Nephron progenitor cell (in vitro differentiated cells): ENCODE results near the gene LDLRAD4.

ENCODE experiments used
- DNase-seq: peaks from one replicate; pipeline ENCODE4 v3.0.0; 2021
- H3K27ac Mint-ChIP-seq: 2 replicates; pipeline ENCODE4 v1.8.0; 2021; ENCODE audit warnings: mild to moderate bottlenecking, moderate library complexity, mixed read lengths
- H3K27me3 Mint-ChIP-seq: 2 replicates; pipeline ENCODE4 v1.8.0; 2021; ENCODE audit warnings: mild to moderate bottlenecking, low read depth, mixed read lengths; ENCODE audit not compliant: poor library complexity
- H3K36me3 Mint-ChIP-seq: 2 replicates; pipeline ENCODE4 v1.8.0; 2021; ENCODE audit warnings: low read depth, mixed read lengths
- H3K4me1 Mint-ChIP-seq: 2 replicates; pipeline ENCODE4 v1.8.0; 2021; ENCODE audit warnings: mixed read lengths
- H3K4me3 Mint-ChIP-seq: 2 replicates; pipeline ENCODE4 v1.8.0; 2021; ENCODE audit warnings: mild to moderate bottlenecking, moderate library complexity, mixed read lengths
- H3K9me3 Mint-ChIP-seq: 2 replicates; pipeline ENCODE4 v1.8.0; 2021; ENCODE audit warnings: mild to moderate bottlenecking, moderate library complexity, mixed read lengths
- CTCF ChIP-seq: fragments of 200-600 bp; sonication (generic); IDR thresholded peaks from 2 replicates; pipeline ENCODE4 v1.5.0; 2021; ENCODE audit warnings: antibody characterized with exemption

LDLRAD4 gene

GRCh38 chr18:13318731-13319501 is 100.4 kb downstream of the LDLRAD4 start:
- H3K9me3 Mint-ChIP-seq: peaks cover 32% of the 10 kb centered on the region
- H3K36me3 Mint-ChIP-seq: peaks cover 20% of the 10 kb centered on the region
- H3K4me3 Mint-ChIP-seq: no peak overlapping the region
- peaks cover 1% of the 10 kb centered on the region for H3K4me1 Mint-ChIP-seq
- no peak for DNase-seq
- H3K27ac Mint-ChIP-seq: no peak overlapping the region
- peaks cover 4% of the 10 kb centered on the region for H3K27me3 Mint-ChIP-seq
- TF ChIP-seq CTCF: no peak

- Mint-ChIP-seq H3K27me3 (peaks cover 4% of the 10 kb centered on the region), H3K4me3 (no peak overlapping the region), H3K9me3 (peaks cover 26% of the 10 kb centered on the region), H3K36me3 (peaks cover 15% of the 10 kb centered on the region), H3K4me1 (peaks cover 5% of the 10 kb centered on the region), H3K27ac (no peak overlapping the region)
- no peak for TF ChIP-seq CTCF
- DNase-seq: no peak
Observed at GRCh38 chr18:13319629-13320028, 101.1 kb downstream of the LDLRAD4 start.

GRCh38 chr18:13320096-13320495 is 101.5 kb downstream of the LDLRAD4 start:
- Mint-ChIP-seq H3K9me3 (peaks cover 21% of the 10 kb centered on the region), H3K36me3 (peaks cover 13% of the 10 kb centered on the region), H3K27me3 (peaks cover 7% of the 10 kb centered on the region), H3K27ac (no peak overlapping the region), H3K4me1 (peaks cover 9% of the 10 kb centered on the region), H3K4me3 (no peak overlapping the region)
- TF ChIP-seq CTCF: no peak
- DNase-seq: no peak

- H3K9me3 Mint-ChIP-seq: peaks cover 13% of the 10 kb centered on the region
Observed at GRCh38 chr18:13320891-13321425, 102.4 kb downstream of the LDLRAD4 start.

GRCh38 chr18:13321923-13322322 is 103.4 kb downstream of the LDLRAD4 start:
- TF ChIP-seq CTCF: no peak
- Mint-ChIP-seq H3K9me3 (peaks cover 5% of the 10 kb centered on the region), H3K36me3 (no peaks in the 10 kb centered on the region), H3K4me1 (peaks cover 19% of the 10 kb centered on the region), H3K27ac (no peak overlapping the region), H3K4me3 (no peak overlapping the region), H3K27me3 (peaks cover 13% of the 10 kb centered on the region)
- no peak for DNase-seq

More at GRCh38 chr18:13320891-13321425, 102.4 kb downstream of the LDLRAD4 start:
- Mint-ChIP-seq H3K36me3 (peaks cover 5% of the 10 kb centered on the region), H3K27me3 (peaks cover 12% of the 10 kb centered on the region), H3K4me3 (no peak overlapping the region), H3K4me1 (peaks cover 14% of the 10 kb centered on the region), H3K27ac (no peak overlapping the region)
- TF ChIP-seq CTCF: no peak
- no peak for DNase-seq

- no peak for DNase-seq
- H3K9me3 Mint-ChIP-seq: peaks cover 11% of the 10 kb centered on the region
- peaks cover 19% of the 10 kb centered on the region for H3K4me1 Mint-ChIP-seq
- H3K36me3 Mint-ChIP-seq: no peaks in the 10 kb centered on the region
- no peak overlapping the region for H3K4me3 Mint-ChIP-seq
- H3K27ac Mint-ChIP-seq: no peak overlapping the region
- no peak for TF ChIP-seq CTCF
- peaks cover 22% of the 10 kb centered on the region for H3K27me3 Mint-ChIP-seq
Observed at GRCh38 chr18:13323186-13323585, 104.6 kb downstream of the LDLRAD4 start.
